HUES48 (cell line): ENCODE data around the gene KAT5.
"Not testable (repeated sequence)": the region's sequence is repeated elsewhere in the genome, so short reads cannot be mapped to it uniquely, and the experiment has no call there.

ENCODE experiments used
- H3K27ac ChIP-seq: one replicate; pipeline ENCODE4 v1.7.0; 2013; ENCODE audit warnings: low read depth, low read length, inconsistent platforms
- H3K27me3 ChIP-seq: 2 replicates; pipeline ENCODE4 v1.6.1; 2013; ENCODE audit warnings: mild to moderate bottlenecking, low read length; ENCODE audit not compliant: control insufficient read depth, insufficient read depth
- H3K36me3 ChIP-seq: 2 replicates; pipeline ENCODE4 v1.6.1; 2013; ENCODE audit warnings: low read length; ENCODE audit not compliant: control insufficient read depth, insufficient read depth
- H3K4me1 ChIP-seq: 2 replicates; pipeline ENCODE4 v1.6.1; 2013; ENCODE audit warnings: mild to moderate bottlenecking, low read length; ENCODE audit not compliant: control insufficient read depth, insufficient read depth
- H3K4me3 ChIP-seq: 2 replicates; pipeline ENCODE4 v1.5.1; 2013; ENCODE audit warnings: mild to moderate bottlenecking, low read depth, low read length
- H3K9ac ChIP-seq: 2 replicates; pipeline ENCODE4 v1.6.1; 2013; ENCODE audit warnings: mild to moderate bottlenecking, low read depth, low read length, moderate library complexity
- H3K9me3 ChIP-seq: 2 replicates; pipeline ENCODE4 v1.6.1; 2013; ENCODE audit warnings: low read length; ENCODE audit not compliant: control insufficient read depth, insufficient read depth

KAT5 gene

DNA sequence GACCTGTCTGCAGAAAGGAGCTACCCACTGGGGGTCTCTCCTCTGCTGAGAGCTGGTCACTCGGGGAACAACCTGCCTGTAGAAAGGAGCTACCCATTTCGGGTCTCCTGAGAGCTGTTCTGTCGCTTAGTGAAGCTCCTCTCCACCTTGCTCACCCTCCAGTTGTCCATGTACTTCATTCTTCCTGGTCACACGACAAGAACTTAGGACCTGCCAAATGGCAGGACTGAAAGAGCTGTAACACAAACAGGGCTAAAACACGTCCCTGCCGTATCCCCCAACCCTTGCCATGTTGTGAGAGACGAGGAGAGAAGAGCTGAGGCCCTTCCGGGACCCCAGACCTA lies 32.6 kb downstream of the KAT5 start:
- Histone ChIP-seq H3K9me3 (no peaks in the 10 kb centered on the region; the same call in 1 of the 2 replicates), H3K27me3 (no peaks in the 10 kb centered on the region; the same call in 1 of the 2 replicates), H3K4me3 (no peak overlapping the region), H3K9ac (no peak overlapping the region), H3K36me3 (no peaks in the 10 kb centered on the region), H3K27ac (no peak overlapping the region), H3K4me1 (no peaks in the 10 kb centered on the region)

DNA sequence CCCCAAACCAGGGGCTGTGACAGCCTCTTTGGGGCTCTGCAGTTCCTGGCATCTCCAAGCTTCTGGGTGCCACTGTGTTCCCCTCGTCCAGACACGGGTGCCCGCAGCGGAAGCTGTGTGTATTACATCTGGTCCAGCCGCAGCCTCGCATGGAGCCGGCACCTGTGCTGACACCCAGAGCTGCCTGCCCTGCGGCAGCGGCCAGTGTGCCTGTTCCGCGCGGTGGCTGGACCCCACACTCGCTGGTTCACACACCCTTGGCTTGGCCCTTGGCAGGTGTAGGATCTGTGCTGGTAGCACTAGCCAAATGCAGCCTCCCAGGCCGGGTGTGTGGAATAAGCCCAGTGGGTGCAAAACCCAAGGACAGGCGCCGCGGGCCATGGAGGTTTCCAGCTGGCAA lies 33.0 kb downstream of the KAT5 start:
- no peaks in the 10 kb centered on the region; the same call in 1 of the 2 replicates for H3K9me3 ChIP-seq
- H3K9ac ChIP-seq = no peak overlapping the region
- no peaks in the 10 kb centered on the region for H3K4me1 ChIP-seq
- no peaks in the 10 kb centered on the region for H3K36me3 ChIP-seq
- no peak overlapping the region for H3K4me3 ChIP-seq
- H3K27me3 ChIP-seq = no peaks in the 10 kb centered on the region; the same call in 1 of the 2 replicates
- H3K27ac ChIP-seq = no peak overlapping the region

DNA sequence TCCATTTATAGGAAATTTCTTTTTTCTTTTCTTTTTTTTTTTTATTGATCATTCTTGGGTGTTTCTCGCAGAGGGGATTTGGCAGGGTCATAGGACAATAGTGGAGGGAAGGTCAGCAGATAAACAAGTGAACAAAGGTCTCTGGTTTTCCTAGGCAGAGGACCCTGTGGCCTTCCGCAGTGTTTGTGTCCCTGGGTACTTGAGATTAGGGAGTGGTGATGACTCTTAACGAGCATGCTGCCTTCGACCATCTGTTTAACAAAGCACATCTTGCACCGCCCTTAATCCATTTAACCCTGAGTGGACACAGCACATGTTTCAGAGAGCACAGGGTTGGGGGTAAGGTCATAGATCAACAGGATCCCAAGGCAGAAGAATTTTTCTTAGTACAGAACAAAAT lies 50.1 kb downstream of the KAT5 start:
- H3K4me3 ChIP-seq, H3K36me3 ChIP-seq, H3K9me3 ChIP-seq, H3K4me1 ChIP-seq, H3K9ac ChIP-seq, H3K27me3 ChIP-seq, H3K27ac ChIP-seq: not testable (repeated sequence)

DNA sequence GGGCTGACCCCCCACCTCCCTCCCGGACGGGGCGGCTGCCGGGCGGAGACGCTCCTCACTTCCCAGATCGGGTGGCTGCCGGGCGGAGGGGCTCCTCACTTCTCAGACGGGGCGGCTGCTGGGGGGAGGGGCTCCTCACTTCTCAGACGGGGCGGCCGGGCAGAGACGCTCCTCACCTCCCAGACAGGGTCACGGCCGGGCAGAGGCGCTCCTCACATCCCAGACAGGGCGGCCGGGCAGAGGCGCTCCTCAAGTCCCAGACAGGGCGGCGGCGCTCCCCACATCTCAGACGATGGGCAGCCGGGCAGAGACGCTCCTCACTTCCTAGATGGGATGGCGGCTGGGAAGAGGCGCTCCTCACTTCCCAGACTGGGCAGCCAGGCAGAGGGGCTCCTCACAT lies 50.8 kb downstream of the KAT5 start:
- H3K9ac ChIP-seq, H3K9me3 ChIP-seq, H3K4me1 ChIP-seq, H3K27ac ChIP-seq, H3K27me3 ChIP-seq, H3K36me3 ChIP-seq, H3K4me3 ChIP-seq: not testable (repeated sequence)

DNA sequence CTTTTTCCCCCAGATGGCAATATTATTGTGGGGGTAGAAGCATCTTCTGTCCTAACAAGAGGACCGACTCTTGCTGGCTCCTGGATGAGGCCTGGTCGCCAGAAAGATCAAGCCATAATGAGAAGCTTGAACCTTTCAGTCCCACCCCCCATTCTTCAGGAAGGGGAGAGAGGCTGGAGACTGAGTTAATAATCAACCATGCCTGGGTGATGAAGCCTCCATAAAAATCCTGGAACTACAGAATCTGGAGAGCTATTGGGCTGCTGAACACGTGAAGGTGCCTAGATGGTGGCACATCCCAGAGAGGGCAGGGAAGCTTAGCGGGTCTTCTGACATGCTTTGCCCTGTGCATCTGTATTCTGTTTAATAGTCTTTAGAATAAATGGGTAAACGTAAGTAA lies 52.4 kb downstream of the KAT5 start:
- Histone ChIP-seq H3K36me3 (no peaks in the 10 kb centered on the region), H3K9ac (no peak overlapping the region), H3K27me3 (no peaks in the 10 kb centered on the region), H3K4me1 (no peaks in the 10 kb centered on the region), H3K27ac (no peak overlapping the region), H3K4me3 (no peak overlapping the region), H3K9me3 (no peaks in the 10 kb centered on the region)

DNA sequence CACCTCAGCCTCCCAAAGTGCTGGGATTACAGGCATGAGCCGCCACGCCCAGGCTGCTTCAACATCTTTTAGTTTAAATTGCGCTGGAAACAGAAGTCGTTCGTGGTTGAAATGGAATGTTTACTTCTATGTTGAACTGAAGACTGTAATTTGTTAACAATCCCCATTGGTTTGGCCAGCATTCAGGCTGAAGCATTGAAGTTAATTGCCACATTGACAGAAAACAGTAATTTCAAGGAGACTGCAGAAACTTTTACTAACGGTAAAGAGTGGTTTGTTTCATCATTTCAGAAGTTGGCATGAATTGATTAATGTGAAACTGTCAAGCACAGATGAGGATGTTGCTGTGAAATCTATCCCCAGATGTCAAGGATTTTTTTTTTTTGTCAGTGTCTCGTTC lies 54.5 kb downstream of the KAT5 start:
- no peak overlapping the region for H3K9ac ChIP-seq
- H3K27ac ChIP-seq = no peak overlapping the region
- no peaks in the 10 kb centered on the region for H3K9me3 ChIP-seq
- no peaks in the 10 kb centered on the region for H3K36me3 ChIP-seq
- no peaks in the 10 kb centered on the region for H3K4me1 ChIP-seq
- H3K4me3 ChIP-seq = no peak overlapping the region
- H3K27me3 ChIP-seq = no peaks in the 10 kb centered on the region

DNA sequence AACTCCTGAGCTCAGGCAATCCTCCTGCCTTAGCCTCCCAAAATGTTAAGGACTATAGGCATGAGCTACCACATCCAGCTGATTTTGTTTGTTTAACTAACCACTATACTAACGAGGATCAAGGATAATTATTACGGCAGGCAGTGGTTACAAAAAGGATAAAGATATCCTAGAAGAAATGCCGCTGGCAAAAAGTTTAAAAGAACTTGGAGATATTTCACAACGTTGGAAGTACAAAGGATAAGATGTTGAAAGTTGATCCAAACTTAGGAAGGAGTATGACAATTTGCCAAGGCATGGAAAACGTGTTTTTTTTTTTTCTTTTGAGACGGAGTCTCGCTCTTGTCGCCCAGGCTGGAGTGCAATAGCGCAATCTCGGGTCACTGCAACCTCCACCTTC lies 55.4 kb downstream of the KAT5 start:
- no peak overlapping the region for H3K9ac ChIP-seq
- no peaks in the 10 kb centered on the region for H3K4me1 ChIP-seq
- H3K4me3 ChIP-seq = no peak overlapping the region
- no peak overlapping the region for H3K27ac ChIP-seq
- no peaks in the 10 kb centered on the region for H3K27me3 ChIP-seq
- no peaks in the 10 kb centered on the region for H3K36me3 ChIP-seq
- no peaks in the 10 kb centered on the region for H3K9me3 ChIP-seq

DNA sequence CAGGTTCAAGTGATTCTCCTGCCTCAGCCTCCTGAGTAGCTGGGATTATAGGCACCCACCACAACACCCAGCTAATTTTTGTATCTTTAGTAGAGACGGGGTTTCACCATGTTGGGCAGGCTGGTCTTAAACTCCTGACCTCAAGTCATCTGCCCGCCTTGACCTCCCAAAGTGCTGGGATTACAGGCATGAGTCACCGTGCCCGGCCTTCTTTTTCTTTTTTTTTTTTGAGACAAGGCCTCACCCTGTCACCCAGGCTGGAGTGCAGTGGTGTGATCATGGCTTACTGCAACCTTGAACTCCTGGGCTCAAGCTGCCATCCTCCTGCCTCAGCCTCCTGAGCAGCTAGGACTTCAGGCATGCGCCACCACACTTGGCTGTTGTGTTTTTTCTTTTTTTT lies 55.8 kb downstream of the KAT5 start:
- H3K4me3 ChIP-seq, H3K27me3 ChIP-seq, H3K27ac ChIP-seq, H3K9me3 ChIP-seq, H3K4me1 ChIP-seq, H3K36me3 ChIP-seq, H3K9ac ChIP-seq: not testable (repeated sequence)
